Esophagus squamous epithelium (tissue), 4 donors: ENCODE measurements around the gene S100PBP.

ENCODE experiments used
- POLR2A ChIP-seq, 4 donors: fragments of 450-650 bp; IDR thresholded peaks; one replicate each; pipeline ENCODE4 v1.6.1; 2017; ENCODE audit warnings: antibody characterized with exemption in 4 of 4, mild to moderate bottlenecking in 4 of 4, moderate library complexity in 3 of 4
- TF ChIP-seq, protein P1 (sequence below), 6 experiments: fragments of 450-650 bp in 4 of 6; fragments of 200-600 bp in 2 of 6; sonication (generic) in 2 of 6; IDR thresholded peaks; one replicate each; pipeline ENCODE4 v1.5.1; 2016 to 2019; ENCODE audit warnings: antibody characterized with exemption in 6 of 6, mild to moderate bottlenecking in 4 of 6, moderate library complexity in 4 of 6

DNA sequence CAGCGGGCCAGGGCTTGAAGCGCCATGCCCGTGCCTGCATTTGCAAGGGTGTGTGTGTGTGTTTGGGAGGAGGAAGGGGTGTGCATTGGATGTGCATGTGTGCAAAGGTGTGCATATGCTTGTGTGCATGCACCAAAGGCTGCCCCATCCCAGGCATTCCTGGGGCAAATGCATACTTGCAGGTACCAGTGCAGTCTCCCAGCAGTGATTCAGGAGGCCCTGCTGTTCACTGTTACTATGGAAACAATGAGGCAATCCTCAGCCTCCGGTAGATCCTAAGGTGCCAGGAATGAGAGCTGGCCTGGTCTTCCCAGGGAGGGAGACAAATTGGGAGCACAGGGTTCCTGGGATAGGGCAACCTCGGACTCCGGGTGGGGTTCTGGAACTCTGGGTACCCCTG is 60.7 kb downstream of the S100PBP start:
- no peak for TF ChIP-seq POLR2A (IDR thresholded peaks at IDR 0.05)
- TF ChIP-seq, protein P1, sequence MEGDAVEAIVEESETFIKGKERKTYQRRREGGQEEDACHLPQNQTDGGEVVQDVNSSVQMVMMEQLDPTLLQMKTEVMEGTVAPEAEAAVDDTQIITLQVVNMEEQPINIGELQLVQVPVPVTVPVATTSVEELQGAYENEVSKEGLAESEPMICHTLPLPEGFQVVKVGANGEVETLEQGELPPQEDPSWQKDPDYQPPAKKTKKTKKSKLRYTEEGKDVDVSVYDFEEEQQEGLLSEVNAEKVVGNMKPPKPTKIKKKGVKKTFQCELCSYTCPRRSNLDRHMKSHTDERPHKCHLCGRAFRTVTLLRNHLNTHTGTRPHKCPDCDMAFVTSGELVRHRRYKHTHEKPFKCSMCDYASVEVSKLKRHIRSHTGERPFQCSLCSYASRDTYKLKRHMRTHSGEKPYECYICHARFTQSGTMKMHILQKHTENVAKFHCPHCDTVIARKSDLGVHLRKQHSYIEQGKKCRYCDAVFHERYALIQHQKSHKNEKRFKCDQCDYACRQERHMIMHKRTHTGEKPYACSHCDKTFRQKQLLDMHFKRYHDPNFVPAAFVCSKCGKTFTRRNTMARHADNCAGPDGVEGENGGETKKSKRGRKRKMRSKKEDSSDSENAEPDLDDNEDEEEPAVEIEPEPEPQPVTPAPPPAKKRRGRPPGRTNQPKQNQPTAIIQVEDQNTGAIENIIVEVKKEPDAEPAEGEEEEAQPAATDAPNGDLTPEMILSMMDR (IDR thresholded peaks at IDR 0.05): no peak
